HPDE6-E6E7 (cell line): ENCODE data around the gene GABRG3.

Source experiments
- DNase-seq: peaks from one replicate; pipeline ENCODE4 v3.0.0; 2011; ENCODE audit warnings: missing footprints; ENCODE audit errors: extremely low spot score

Gene GABRG3

GRCh38 chr15:27238707-27239423 lies 267.9 kb downstream of the GABRG3 start:
- no peak for DNase-seq

DNA sequence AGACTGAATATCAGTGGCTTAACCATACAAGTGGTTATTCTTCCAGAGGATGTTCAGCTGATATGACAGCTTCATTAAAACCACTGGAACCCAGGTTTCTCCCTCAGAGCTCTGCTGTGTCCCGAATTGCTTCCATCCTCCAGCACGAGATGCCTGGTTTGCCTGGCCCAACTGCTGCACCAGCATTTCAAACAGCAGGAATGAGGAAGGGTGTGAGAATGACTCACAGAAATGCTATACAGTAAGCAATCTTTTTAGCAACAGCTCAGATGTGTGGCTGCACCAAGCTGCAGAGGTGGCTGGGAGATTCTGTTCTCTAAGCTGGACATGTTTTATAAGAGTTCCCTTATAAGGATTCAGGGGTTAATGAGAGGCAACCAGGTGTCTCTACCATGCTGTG lies 271.0 kb downstream of the GABRG3 start:
- DNase-seq: no peak

GRCh38 chr15:27244047-27244446 lies 273.1 kb downstream of the GABRG3 start:
- DNase-seq: no peak

GRCh38 chr15:27248251-27248650 lies 277.3 kb downstream of the GABRG3 start:
- no peak for DNase-seq

DNA sequence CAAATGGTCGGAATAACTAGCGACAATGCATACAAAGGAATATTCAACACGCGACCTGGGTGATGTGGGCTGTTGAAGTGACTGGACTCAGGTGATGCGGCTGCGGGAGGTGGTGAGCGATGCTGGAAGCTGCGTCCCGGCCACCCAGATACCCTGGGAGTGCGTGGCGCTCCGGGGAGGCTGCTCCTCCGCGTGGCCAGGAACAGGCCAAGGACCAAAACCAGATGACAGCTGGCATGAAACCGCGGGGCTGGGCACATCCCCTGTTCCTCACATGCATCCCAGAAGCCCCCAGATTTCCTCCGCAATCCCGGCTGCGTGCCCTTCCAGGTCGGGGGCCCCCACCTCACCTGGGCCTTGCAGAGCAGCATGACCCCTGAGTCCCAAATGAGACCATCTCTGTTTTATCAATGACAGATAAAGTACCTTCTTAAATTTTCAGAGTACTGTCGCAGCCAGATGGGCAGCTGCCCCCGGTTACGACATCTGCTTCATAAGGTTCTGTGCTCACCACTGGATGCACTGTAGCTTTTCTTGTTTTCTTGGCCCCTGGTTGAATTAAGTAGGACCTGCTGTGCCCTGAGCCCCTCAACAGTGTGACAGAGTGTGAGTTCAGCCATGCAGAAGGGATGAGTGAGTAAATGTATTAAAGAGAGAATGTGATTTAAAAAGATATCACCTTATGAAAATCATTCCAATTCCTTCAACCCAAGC lies 278.2 kb downstream of the GABRG3 start:
- DNase-seq: no peak

- DNase-seq: no peak
These were observed 278.8 kb downstream of the GABRG3 start for GRCh38 chr15:27249760-27250109.

DNA sequence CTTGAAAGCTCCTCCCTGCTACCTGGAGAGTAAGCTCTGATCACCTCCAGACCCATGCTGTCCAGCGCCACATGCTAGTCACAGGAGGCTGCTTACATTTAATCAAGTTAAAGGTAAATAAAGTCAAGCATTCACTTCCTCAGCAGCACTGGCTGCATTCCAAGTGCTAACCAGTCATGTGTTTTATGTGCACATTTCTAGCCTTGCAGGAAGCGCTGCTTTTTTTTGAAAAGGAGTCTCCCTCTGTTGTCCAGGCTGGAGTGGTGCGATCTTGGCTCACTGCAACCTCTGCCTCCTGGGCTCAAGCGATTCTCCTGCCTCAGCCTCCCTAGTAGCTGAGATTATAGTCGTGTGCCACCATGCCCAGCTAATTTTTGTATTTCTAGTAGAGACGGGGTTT lies 279.2 kb downstream of the GABRG3 start:
- DNase-seq: no peak

DNA sequence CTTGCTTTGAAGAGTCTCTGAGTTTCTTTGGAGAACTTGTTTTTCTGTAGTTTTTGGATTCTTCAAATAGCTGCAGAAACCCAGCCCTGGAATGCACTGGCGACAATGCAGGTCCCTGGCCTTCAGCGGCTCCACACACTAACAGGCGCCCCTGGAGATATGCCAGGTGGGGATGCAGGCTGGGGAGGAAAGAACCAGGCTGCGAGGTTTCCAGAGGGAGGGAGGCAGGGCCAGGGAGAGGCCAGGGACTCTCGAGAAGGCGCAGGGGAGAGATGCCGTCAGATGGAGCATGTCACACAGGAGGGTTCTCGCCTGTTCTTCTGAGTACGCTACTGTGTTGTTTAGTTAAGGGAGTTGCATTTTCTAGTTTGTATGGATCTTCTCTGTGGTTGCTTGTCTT lies 283.1 kb downstream of the GABRG3 start:
- DNase-seq: no peak

GRCh38 chr15:27254801-27255200 lies 283.8 kb downstream of the GABRG3 start:
- DNase-seq: no peak

- no peak for DNase-seq
These were observed 285.5 kb downstream of the GABRG3 start for GRCh38 chr15:27256446-27256845.

GRCh38 chr15:27258287-27258686 lies 287.3 kb downstream of the GABRG3 start:
- DNase-seq: no peak

GRCh38 chr15:27260523-27260922 lies 289.5 kb downstream of the GABRG3 start:
- DNase-seq: no peak

DNA sequence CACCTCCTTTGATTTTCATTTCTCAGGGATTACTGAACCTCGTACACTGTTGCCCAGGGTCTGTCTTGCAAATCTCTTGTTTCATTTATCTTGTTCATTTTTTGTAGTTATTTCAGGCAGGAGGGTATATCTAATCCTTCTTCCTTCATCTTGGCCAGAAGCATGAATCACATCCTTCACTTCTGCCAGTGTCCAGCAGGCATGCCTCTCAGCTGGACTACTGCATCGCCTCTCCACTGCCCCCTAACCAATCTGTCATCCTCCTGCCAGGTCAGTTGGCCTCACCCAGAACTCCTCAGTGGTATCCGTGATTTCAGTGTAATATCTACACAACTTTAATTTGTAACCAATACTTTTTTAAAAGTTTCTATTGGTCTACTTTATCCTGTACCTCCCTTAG lies 297.9 kb downstream of the GABRG3 start:
- DNase-seq: no peak

GRCh38 chr15:27271258-27271657 lies 300.3 kb downstream of the GABRG3 start:
- no peak for DNase-seq

DNA sequence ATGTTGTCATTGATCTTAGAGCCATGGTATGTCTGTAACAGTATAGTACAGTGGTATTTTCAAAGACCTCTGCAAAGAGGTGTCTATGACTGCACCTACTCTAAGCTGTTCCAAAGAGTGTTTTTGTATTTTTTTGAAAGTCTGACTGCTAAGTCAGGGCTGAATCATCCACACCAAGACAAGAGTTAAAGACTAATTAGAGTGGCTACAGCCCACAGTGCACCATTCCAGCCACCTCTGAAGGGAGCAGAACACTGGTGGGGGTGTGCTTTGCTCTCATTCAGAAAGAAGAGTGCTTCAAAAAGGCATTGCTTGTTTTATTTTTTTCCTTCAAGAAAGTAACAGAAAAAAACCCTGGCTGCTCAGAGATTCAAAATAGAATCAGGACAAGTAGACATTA lies 301.4 kb downstream of the GABRG3 start:
- no peak for DNase-seq

DNA sequence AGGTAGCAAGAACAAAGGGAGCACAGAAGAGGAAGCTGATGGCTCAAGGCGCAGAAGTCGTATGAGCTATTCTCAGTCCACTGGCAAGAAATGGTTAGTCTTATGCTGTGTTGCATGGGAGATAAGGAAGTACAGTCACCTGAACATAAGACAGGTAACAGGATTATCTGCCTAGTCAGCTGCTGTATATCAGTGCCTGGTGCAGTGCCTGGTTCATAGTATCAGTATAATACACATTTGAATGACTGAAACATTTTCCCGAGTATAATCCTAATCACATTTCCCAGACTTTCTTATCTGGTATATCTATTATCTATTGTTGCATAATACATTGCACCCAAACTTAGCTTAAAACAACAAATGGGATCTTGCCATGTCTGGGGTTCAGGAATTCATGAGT lies 302.5 kb downstream of the GABRG3 start:
- DNase-seq: no peak

DNA sequence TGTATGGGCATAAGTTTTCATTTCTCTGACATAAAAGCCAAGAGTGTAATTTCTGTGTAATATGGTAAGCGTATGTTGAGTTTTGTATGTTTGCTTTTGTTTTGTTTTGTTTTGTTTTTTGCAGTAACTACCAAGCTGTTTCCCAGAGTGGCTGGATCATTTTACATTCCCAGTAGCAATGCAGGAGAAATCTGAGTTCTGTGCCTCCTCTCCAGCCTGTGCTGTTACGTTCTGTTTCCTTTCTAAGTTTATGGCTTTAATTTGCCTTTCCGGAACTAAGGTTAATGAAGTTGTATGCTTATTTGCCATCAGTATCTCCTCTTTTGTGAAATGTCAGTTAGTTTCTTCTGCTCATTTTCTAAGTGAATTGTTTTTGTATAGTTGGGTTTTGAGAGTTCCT lies 307.8 kb downstream of the GABRG3 start:
- DNase-seq: no peak

DNA sequence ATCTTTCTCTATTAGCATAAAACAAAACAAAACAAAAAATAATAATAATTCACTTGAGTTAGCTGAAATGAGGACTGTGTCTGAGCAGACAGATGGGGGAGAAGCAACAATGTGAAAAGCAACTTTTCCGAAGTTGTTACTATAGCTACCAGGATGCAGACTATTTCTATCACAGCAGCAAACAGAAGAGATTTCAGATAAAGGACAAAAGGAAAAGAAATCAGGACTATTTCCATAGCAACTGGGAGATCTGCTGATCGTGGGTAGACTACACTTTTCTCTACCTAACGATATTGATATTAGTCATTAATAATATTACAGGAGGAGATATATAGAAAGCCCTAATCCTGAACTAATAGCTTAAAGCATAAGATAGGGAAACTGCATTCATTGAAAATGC lies 321.7 kb downstream of the GABRG3 start:
- DNase-seq: no peak

DNA sequence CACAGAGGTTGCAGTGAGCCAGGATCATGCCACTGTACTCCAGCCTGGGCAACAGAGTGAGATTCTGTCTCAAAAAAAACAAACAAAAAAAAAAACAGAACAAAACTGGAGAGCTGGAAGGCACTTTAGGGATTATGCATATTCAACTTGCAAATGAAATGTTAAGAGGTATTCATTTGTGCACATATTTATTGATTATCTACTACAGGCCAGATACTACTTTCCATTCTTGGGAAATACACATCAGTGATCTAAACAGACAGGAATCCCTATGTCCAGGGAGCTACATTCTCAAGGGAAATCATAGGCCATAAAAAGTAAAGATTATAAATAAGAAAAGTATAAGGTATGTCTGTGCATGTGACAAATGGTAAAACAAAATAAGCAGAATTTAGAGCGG lies 322.6 kb downstream of the GABRG3 start:
- no peak for DNase-seq

DNA sequence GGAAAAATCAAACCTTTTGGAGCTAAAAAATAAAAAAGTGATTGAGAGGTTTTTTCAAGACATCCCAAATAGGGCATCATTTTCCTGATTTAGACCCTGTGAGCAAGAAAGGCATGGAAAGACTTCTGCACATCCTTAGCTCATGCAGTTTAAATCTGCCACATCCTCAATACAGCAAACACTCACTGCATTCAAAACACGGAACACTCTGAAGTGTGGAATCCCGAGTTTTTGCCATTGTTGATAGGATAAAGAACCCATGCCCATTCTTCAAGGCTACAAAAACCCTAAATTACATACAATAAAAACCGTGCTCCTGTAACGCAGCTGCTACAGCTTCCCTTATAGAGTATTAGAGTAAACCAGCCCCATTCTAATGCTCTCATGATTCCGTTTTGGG lies 346.8 kb downstream of the GABRG3 start:
- DNase-seq: no peak

- no peak for DNase-seq
These were observed 352.8 kb downstream of the GABRG3 start for GRCh38 chr15:27323801-27324200.

GRCh38 chr15:27324886-27325615 lies 354.1 kb downstream of the GABRG3 start:
- DNase-seq: no peak

DNA sequence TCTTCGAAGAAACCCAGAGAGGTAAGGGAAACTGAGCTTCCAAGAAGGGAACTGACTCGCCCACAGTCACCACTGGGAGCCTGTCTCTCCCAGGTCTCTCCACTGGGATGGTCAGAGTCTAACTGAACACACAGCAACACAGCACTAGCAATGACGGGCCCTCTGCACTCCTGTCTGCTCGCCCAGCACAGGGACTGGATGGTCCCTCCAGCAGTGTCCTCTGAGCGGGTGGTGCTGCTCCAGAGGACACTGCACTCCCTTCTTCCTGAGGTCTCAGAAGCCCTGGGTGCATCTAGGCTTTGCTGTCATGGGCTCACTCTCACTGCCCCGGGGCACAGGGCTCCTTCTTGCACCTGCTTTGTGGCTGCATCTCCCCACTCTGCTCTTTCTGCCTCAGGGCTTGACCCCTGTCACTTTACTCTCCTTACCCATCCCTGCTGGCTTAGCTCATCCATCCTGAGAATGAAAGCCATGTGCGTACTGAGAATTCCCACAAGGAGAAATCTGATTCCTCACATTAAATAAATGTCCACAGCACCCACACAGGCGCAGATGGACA lies 356.6 kb downstream of the GABRG3 start:
- no peak for DNase-seq
